GM18868 (cell line): ENCODE measurements around the gene ATP8B3.

ENCODE experiments used
- ATAC-seq: cut with Tn5 transposase; IDR thresholded peaks from one replicate; pipeline ENCODE4 v1.9.1; 2021; ENCODE audit warnings: mild to moderate bottlenecking, moderate library complexity; ENCODE audit not compliant: unreplicated experiment

The ATP8B3 gene

GRCh38 chr19:1817553-1818179 is 5.6 kb upstream of the ATP8B3 start:
- no peak for ATAC-seq

- no peak for ATAC-seq
Observed at GRCh38 chr19:1816530-1817298, 4.6 kb upstream of the ATP8B3 start.

- no peak for ATAC-seq
Observed at GRCh38 chr19:1815605-1816529, 3.8 kb upstream of the ATP8B3 start.

GRCh38 chr19:1814833-1815604 is 2.9 kb upstream of the ATP8B3 start:
- no peak for ATAC-seq

- ATAC-seq = no peak
Observed at GRCh38 chr19:1814391-1814790, 2.3 kb upstream of the ATP8B3 start.

GRCh38 chr19:1813192-1814182 is 1.4 kb upstream of the ATP8B3 start:
- ATAC-seq = no peak

GRCh38 chr19:1812426-1813191 is 533 bp upstream of the ATP8B3 start:
- peak; percentile 68 for ATAC-seq

GRCh38 chr19:1811472-1811894 is 593 bp downstream of the ATP8B3 start:
- no peak for ATAC-seq

- no peak for ATAC-seq
Observed at GRCh38 chr19:1810439-1811160, 1.5 kb downstream of the ATP8B3 start.

- ATAC-seq = no peak
Observed at GRCh38 chr19:1809678-1810077, 2.4 kb downstream of the ATP8B3 start.

GRCh38 chr19:1808395-1808731 is 3.7 kb downstream of the ATP8B3 start:
- ATAC-seq = no peak

- no peak for ATAC-seq
Observed at GRCh38 chr19:1807695-1808394, 4.2 kb downstream of the ATP8B3 start.

GRCh38 chr19:1807030-1807694 is 4.9 kb downstream of the ATP8B3 start:
- no peak for ATAC-seq

- no peak for ATAC-seq
Observed at GRCh38 chr19:1806184-1807029, 5.7 kb downstream of the ATP8B3 start.

- ATAC-seq = no peak
Observed at GRCh38 chr19:1805401-1806183, 6.5 kb downstream of the ATP8B3 start.
